H1 (cell line): ENCODE results near the gene NFIA. TPM values are rescaled to one million over a fixed set of nuclear protein-coding genes. Genes with fewer than 3 reads are reported as not detected.

ENCODE experiments used
- BACH1 ChIP-seq: IDR thresholded peaks from 2 replicates; pipeline ENCODE4 v1.6.1; 2012; ENCODE audit warnings: low read length, improper control_type of control experiment
- BCL11A ChIP-seq, 2 experiments: IDR thresholded peaks; one replicate each; pipeline ENCODE4 v1.6.1; 2011; ENCODE audit warnings: low read depth in 2 of 2, low read length in 2 of 2, mild to moderate bottlenecking in 2 of 2
- BRCA1 ChIP-seq: IDR thresholded peaks from 2 replicates; pipeline ENCODE4 v1.6.1; 2012; ENCODE audit warnings: low read depth, low read length, improper control_type of control experiment
- HDAC6 ChIP-seq: IDR thresholded peaks from one replicate; pipeline ENCODE4 v1.7.1; 2012; ENCODE audit warnings: low read depth, mild to moderate bottlenecking, inconsistent platforms, low read length, moderate library complexity
- KDM1A ChIP-seq: fragments of 200-600, 300-600 bp; sonication (generic); IDR thresholded peaks from 2 replicates; pipeline ENCODE4 v1.7.1; 2016; ENCODE audit warnings: mild to moderate bottlenecking, low read length, borderline replicate concordance
- MAFK ChIP-seq: IDR thresholded peaks from 2 replicates; pipeline ENCODE4 v1.6.1; 2012; ENCODE audit warnings: low read depth, mild to moderate bottlenecking, improper control_type of control experiment, low read length
- NANOG ChIP-seq: IDR thresholded peaks from 2 replicates; pipeline ENCODE4 v1.6.1; 2011; ENCODE audit warnings: low read length, low read depth, mild to moderate bottlenecking, inconsistent platforms; ENCODE audit not compliant: insufficient read depth, poor library complexity, severe bottlenecking
- RFX5 ChIP-seq: IDR thresholded peaks from 2 replicates; pipeline ENCODE4 v1.6.1; 2011; ENCODE audit warnings: low read depth, low read length, improper control_type of control experiment, borderline replicate concordance
- RNF2 ChIP-seq: fragments of 200-900, 300-1000 bp; sonication (generic); IDR thresholded peaks from 2 replicates; pipeline ENCODE4 v1.7.1; 2016; ENCODE audit warnings: borderline replicate concordance, low read depth, mild to moderate bottlenecking, antibody characterized with exemption, low read length; ENCODE audit not compliant: poor library complexity, severe bottlenecking; ENCODE audit errors: missing control alignments
- SP1 ChIP-seq: IDR thresholded peaks from 2 replicates; pipeline ENCODE4 v1.6.1; 2011; ENCODE audit warnings: low read depth, low read length
- polyA plus RNA-seq, 7 experiments: library from polyadenylated mRNA; depleted of rRNA in 3 of 7; stranded (reverse) in 5 of 7; unstranded in 2 of 7; fragments of >200 nt in 5 of 7; fragments of 200-250 nt in 2 of 7; gene quantifications; 1 replicate in 5 of 7; 2 replicates in 1 of 7; 4 replicates in 1 of 7; pipeline versions ENCODE4 v1.2.1 to v1.2.3, GENCODE V29; 2011 to 2013; ENCODE audit warnings: missing spikeins in 2 of 7, mixed read lengths in 2 of 7
- total RNA-seq: library from RNA; stranded (reverse); fragmentation: NEBNext Ultra II Directional; extraction: Animal tissue kit (Norgen Biotek cat#: 25700); gene quantifications from 2 replicates; pipeline ENCODE4 v1.2.1, GENCODE V29; 2021
- TF ChIP-seq, protein P1 (sequence below): IDR thresholded peaks from 2 replicates; pipeline ENCODE4 v1.6.1; 2011; ENCODE audit warnings: low read depth, mild to moderate bottlenecking, low read length; ENCODE audit not compliant: insufficient read depth

The NFIA gene
- total and polyA plus RNA-seq, 2 of the 8 experiments (the other 6 are each of a cell fraction or from before 2014, with no cell fraction given), result 1.8 to 2.3 TPM

GRCh38 chr1:61226791-61227567 is 144.6 kb downstream of the NFIA start (continued):
- TF ChIP-seq, protein P1, sequence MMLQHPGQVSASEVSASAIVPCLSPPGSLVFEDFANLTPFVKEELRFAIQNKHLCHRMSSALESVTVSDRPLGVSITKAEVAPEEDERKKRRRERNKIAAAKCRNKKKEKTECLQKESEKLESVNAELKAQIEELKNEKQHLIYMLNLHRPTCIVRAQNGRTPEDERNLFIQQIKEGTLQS, result no peak
- TF ChIP-seq BACH1 (no peak), RNF2 (no peak), NANOG (no peak), BRCA1 (no peak), SP1 (no peak), RFX5 (no peak), BCL11A (IDR thresholded peaks at IDR 0.05; ENCODE audit: low read depth in 2 of 2, low read length in 2 of 2) (no peak), KDM1A (no peak), HDAC6 (no peak), MAFK (no peak)
- TF ChIP-seq, all 59 proteins: peak for 0
